ENCODE measurements around the gene BRSK2.
"Not testable (repeated sequence)": the region's sequence is repeated elsewhere in the genome, so short reads cannot be mapped to it uniquely, and the experiment has no call there.

BRSK2 gene

GRCh38 chr11:1502168-1502953 lies 112.6 kb downstream of the BRSK2 start:
- no peak for DNase-seq

- no peak for DNase-seq
Observed at GRCh38 chr11:1502954-1503707, 113.4 kb downstream of the BRSK2 start.

GRCh38 chr11:1503708-1504104 lies 114.0 kb downstream of the BRSK2 start:
- no peak for DNase-seq

- no peak for DNase-seq
Observed at GRCh38 chr11:1504138-1504537, 114.4 kb downstream of the BRSK2 start.

GRCh38 chr11:1504581-1505290 lies 115.0 kb downstream of the BRSK2 start:
- DNase-seq: no peak

- no peak for DNase-seq
Observed at GRCh38 chr11:1505480-1505879, 115.7 kb downstream of the BRSK2 start.

GRCh38 chr11:1506981-1507380 lies 117.2 kb downstream of the BRSK2 start:
- no peak for DNase-seq

GRCh38 chr11:1507381-1508140 lies 117.8 kb downstream of the BRSK2 start:
- no peak for DNase-seq

- DNase-seq: no peak
Observed at GRCh38 chr11:1508491-1508891, 118.8 kb downstream of the BRSK2 start.

- DNase-seq: no peak
Observed at GRCh38 chr11:1508986-1509385, 119.3 kb downstream of the BRSK2 start.

GRCh38 chr11:1509626-1510255 lies 120.0 kb downstream of the BRSK2 start:
- DNase-seq: no peak

- DNase-seq: not testable (repeated sequence)
Observed at GRCh38 chr11:1510351-1510750, 120.6 kb downstream of the BRSK2 start.

GRCh38 chr11:1510928-1511327 lies 121.2 kb downstream of the BRSK2 start:
- no peak for DNase-seq

- DNase-seq: no peak
Observed at GRCh38 chr11:1511937-1512496, 122.3 kb downstream of the BRSK2 start.
